Activated naive CD4-positive, alpha-beta T cell treated with anti-CD3 and anti-CD28 coated beads, Interleukin-2, amount 50 U/mL, for 16 hours (primary cell): ENCODE data around the gene CPNE6.
"Not testable (repeated sequence)": the region's sequence is repeated elsewhere in the genome, so short reads cannot be mapped to it uniquely, and the experiment has no call there.

Source experiments
- DNase-seq: peaks from one replicate; pipeline ENCODE4 v3.0.0-alpha.2; 2020

Gene CPNE6

GRCh38 chr14:24071144-24071697, at the start of gene CPNE6:
Gene CPNE6 (plus strand): TSS chr14:24071562. CDS start chr14:24072937, 1,375 bp downstream.
- peak; percentile 37 for DNase-seq

- not testable (repeated sequence) for DNase-seq
Observed at GRCh38 chr14:24024939-24025418, 46.4 kb upstream of the CPNE6 start.

GRCh38 chr14:24029687-24030086, 41.7 kb upstream of the CPNE6 start:
- DNase-seq: not testable (repeated sequence)

- DNase-seq: not testable (repeated sequence)
Observed at GRCh38 chr14:24031331-24031730, 40.0 kb upstream of the CPNE6 start.

- DNase-seq: no peak
Observed at GRCh38 chr14:24032727-24033418, 38.5 kb upstream of the CPNE6 start.

- not testable (repeated sequence) for DNase-seq
Observed at GRCh38 chr14:24035769-24036168, 35.6 kb upstream of the CPNE6 start.

GRCh38 chr14:24036169-24036962, 35.0 kb upstream of the CPNE6 start:
- peak; percentile 63 for DNase-seq

GRCh38 chr14:24036963-24037657, 34.3 kb upstream of the CPNE6 start:
- not testable (repeated sequence) for DNase-seq

- DNase-seq: no peak
Observed at GRCh38 chr14:24037658-24038037, 33.7 kb upstream of the CPNE6 start.

- no peak for DNase-seq
Observed at GRCh38 chr14:24038686-24039085, 32.7 kb upstream of the CPNE6 start.

- no peak for DNase-seq
Observed at GRCh38 chr14:24040692-24041091, 30.7 kb upstream of the CPNE6 start.

GRCh38 chr14:24042746-24043145, 28.6 kb upstream of the CPNE6 start:
- no peak for DNase-seq

GRCh38 chr14:24049002-24049401, 22.4 kb upstream of the CPNE6 start:
- not testable (repeated sequence) for DNase-seq

GRCh38 chr14:24050753-24051152, 20.6 kb upstream of the CPNE6 start:
- DNase-seq: not testable (repeated sequence)

GRCh38 chr14:24051176-24051788, 20.1 kb upstream of the CPNE6 start:
- no peak for DNase-seq

- peak; percentile 68 for DNase-seq
Observed at GRCh38 chr14:24051789-24052655, 19.3 kb upstream of the CPNE6 start, which contains the start of gene CARMIL3. Gene CARMIL3 (plus strand): TSS chr14:24052009. CDS start chr14:24052154, 145 bp downstream.

- DNase-seq: peak; percentile 64
Observed at GRCh38 chr14:24052656-24053547, 18.5 kb upstream of the CPNE6 start.

GRCh38 chr14:24053548-24054323, 17.6 kb upstream of the CPNE6 start:
- no peak for DNase-seq

GRCh38 chr14:24054324-24054641, 17.1 kb upstream of the CPNE6 start:
- DNase-seq: no peak

- no peak for DNase-seq
Observed at GRCh38 chr14:24054646-24055045, 16.7 kb upstream of the CPNE6 start.
